ENCODE results near the gene EVPL. TPM values are rescaled to one million over a fixed set of nuclear protein-coding genes. Genes with fewer than 3 reads are reported as not detected.
A peak's percentile ranks its signal among the peaks of the same experiment; 100 is the strongest.

The EVPL gene
- total RNA-seq, 6 experiments from 2014 or later, result 0.62 TPM; not detected in 5

DNA sequence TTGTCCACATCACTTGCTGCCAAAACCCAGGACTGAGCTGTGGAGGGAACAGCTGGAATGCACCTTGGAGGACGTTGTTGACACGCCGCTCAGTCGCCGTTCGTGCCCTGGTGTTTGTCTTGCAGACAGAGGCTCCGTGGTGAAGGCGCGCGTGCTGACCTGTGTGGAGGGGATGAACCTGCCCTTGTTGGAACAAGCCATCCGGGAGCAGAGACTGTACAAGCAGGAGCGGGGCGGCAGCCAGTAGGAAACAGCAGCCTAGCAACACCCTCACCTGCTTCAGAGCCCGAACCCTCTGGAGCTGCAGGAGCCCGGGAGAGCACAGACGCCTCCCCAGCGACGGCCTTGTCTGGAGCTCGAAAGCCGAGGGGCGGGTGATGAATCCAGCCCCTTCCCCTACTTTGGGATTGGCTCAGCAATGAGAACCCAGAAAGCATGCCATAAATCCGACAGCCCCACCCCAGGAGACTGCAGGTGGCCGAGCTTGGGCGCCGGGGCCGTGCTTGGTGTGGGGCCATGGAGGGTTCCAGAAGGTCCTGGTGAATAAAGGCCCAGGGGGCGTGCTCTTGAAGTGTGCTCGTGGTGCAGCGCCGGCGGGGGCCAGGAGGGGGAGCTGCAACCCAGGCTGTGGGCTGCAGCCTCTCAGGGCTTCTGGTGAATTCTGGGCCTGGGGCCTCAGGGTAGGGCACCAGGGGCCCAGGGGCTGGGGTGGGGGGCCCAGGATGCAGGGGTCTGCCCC, 26.9 kb downstream of the EVPL start:
- Histone ChIP-seq H3K36me3 (no peaks in the 10 kb centered on the region), H3K27ac (peak overlapping the region in 2 of 3 donors; percentile 14 to 68), H3K4me1 (peaks cover 0 to 74% (median 39%) of the 10 kb centered on the region in 4 donors), H3K4me3 (no peak overlapping the region), H3K9me3 (no peaks in the 10 kb centered on the region), H3K27me3 (no peaks in the 10 kb centered on the region)
- DNase-seq (peak; percentile 49 to 77 (median 75)), ATAC-seq (peak; percentile 17 to 35 (median 27))
- intact Hi-C loops (cut with DNase I), result no loop called here
- no peak for TF ChIP-seq POLR2A (IDR thresholded peaks at IDR 0.05)
- TF ChIP-seq, protein P1, sequence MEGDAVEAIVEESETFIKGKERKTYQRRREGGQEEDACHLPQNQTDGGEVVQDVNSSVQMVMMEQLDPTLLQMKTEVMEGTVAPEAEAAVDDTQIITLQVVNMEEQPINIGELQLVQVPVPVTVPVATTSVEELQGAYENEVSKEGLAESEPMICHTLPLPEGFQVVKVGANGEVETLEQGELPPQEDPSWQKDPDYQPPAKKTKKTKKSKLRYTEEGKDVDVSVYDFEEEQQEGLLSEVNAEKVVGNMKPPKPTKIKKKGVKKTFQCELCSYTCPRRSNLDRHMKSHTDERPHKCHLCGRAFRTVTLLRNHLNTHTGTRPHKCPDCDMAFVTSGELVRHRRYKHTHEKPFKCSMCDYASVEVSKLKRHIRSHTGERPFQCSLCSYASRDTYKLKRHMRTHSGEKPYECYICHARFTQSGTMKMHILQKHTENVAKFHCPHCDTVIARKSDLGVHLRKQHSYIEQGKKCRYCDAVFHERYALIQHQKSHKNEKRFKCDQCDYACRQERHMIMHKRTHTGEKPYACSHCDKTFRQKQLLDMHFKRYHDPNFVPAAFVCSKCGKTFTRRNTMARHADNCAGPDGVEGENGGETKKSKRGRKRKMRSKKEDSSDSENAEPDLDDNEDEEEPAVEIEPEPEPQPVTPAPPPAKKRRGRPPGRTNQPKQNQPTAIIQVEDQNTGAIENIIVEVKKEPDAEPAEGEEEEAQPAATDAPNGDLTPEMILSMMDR (IDR thresholded peaks at IDR 0.05), result peak; percentile 47 to 67 (median 64)
- no CpG with 5 or more reads among the region's 31 CpGs for WGBS (ENCODE audit: insufficient coverage, low coverage, low lambda C conversion rate, missing lambda C conversion rate)

DNA sequence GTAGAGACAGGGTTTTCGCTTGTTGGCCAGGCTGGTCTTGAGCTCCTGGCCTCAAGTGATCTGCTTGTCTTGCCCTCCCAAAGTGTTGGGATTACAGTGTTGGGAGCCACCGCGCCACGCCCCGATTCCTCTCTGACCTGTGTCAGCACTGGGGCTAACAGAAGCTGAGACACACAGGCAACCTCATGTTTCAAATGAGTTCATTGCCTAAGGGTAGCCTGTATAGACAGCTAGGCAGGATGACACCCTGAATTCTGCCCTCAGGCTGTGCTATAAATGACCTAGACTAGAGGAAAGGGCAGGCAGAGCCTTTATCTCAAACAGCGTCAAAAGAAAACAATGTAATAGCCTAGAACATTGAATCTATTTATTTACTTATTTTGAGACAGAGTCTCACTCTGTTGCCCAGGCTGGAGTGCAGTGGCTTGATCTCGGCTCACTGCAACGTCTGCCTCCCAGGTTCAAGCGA, 28.7 kb downstream of the EVPL start:
- intact Hi-C loops (cut with DNase I), result no loop called here
- Histone ChIP-seq H3K9me3 (no peaks in the 10 kb centered on the region), H3K4me3 (no peak overlapping the region), H3K27ac (peak overlapping the region; percentile 81 to 83 (median 83)), H3K36me3 (no peaks in the 10 kb centered on the region), H3K27me3 (no peaks in the 10 kb centered on the region), H3K4me1 (peaks cover 0 to 78% (median 40%) of the 10 kb centered on the region in 4 donors)
- peak; percentile 36 for TF ChIP-seq POLR2A (IDR thresholded peaks at IDR 0.05)
- TF ChIP-seq, protein P1 (IDR thresholded peaks at IDR 0.05), result no peak
- DNase-seq, result peak in 1 of 3 donors; percentile 31
- peak; percentile 33 to 55 (median 44) for ATAC-seq
- 24% methylated on average over 4 of the region's 9 CpGs for WGBS (ENCODE audit: insufficient coverage, low coverage, low lambda C conversion rate, missing lambda C conversion rate)

DNA sequence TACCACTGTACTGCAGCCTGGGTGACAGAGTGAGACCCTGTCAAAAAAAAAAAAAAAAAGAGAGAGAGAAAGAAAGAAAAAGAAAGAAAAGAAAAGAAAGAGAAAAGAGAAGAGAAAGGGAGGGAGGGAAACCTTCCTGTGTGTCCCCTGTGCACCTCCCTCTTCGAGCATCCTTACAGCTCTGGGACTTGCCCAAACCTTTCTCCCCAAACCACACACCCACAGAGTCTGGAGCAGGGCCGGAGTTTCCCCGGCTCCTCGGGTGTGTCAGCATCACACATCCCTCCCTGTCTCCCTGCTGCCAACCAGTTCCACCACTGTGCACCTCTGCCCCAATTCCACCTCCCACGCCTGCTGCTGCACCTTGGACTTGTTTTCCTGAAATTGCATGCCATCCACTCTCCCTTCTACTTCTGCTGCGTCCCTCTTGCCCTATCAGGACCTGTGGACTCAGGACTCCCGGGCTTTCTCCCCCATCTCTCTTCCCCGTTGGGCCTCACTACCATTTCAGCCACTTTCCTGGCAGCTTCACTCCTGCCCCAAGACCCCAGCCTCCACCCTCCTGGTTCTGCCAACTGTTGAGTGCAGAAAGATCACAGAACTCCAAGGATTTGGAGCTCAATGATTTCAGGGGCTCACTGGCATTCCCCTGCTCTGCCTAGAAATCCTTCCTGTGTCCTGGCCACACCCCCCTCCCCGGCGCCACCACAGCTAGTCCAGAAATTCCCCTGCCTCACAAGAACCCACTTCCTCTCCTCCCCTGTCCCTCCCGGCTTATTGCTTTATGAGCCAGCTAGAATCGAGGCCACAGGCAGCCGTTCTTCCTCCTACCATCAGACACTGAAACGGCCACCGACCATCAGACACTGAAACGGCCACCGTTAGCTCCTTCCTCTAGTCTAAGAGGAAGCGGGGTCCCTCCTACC, 30.2 kb downstream of the EVPL start:
- H3K9me3 ChIP-seq, result no peaks in the 10 kb centered on the region
- H3K27me3 ChIP-seq, result no peaks in the 10 kb centered on the region
- peak overlapping the region; percentile 81 to 83 (median 83) for H3K27ac ChIP-seq
- no peaks in the 10 kb centered on the region for H3K36me3 ChIP-seq
- no peak overlapping the region for H3K4me3 ChIP-seq
- DNase-seq (peak; percentile 80 to 90 (median 88)), ATAC-seq (peak; percentile 62 to 73 (median 67))
- WGBS (ENCODE audit: insufficient coverage, low coverage, low lambda C conversion rate, missing lambda C conversion rate), result 18% methylated on average over 13 of the region's 18 CpGs
- TF ChIP-seq POLR2A (IDR thresholded peaks at IDR 0.05), result peak; percentile 40
- TF ChIP-seq, protein P1 (IDR thresholded peaks at IDR 0.05), result no peak
- H3K4me1 ChIP-seq, result peaks cover 0 to 76% (median 39%) of the 10 kb centered on the region in 4 donors
- intact Hi-C loops (cut with DNase I), result no loop called here

DNA sequence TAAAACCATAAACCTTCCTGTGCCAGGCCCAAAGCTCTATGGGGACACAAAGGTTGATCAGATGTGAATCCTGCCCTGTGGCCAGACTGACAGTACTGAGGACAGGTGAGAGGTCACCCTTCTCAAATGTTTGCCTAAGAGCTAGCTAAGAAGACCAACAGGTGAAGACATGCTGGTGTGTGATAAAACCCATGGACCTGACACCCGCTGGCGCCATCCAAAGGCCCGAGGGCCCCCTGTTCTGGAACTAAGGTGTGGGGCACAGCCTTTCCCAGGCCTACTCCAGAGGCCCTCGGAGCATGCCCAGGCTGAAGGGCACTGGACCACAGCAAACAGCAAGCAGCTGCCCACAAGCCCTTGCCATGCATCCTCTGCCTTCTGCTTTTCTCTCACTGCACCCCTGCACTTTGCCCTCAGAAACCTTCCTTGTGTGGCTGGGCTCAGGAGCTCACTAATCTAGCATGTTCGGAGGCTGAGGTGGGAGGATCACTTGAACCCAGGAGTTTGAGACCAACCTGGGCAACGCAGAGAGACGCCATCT, 31.7 kb downstream of the EVPL start:
- peak in 1 of 3 donors; percentile 57 for DNase-seq
- peaks cover 0 to 73% (median 37%) of the 10 kb centered on the region in 4 donors for H3K4me1 ChIP-seq
- WGBS (ENCODE audit: insufficient coverage, low coverage, low lambda C conversion rate, missing lambda C conversion rate), result 86% methylated on average over 2 of the region's 7 CpGs

More for the DNA sequence above, 31.7 kb downstream of the EVPL start:
- ATAC-seq, result peak; percentile 11 to 48 (median 36)
- intact Hi-C loops (cut with DNase I), result no loop called here
- TF ChIP-seq, protein P1 (IDR thresholded peaks at IDR 0.05), result no peak
- no peak for TF ChIP-seq POLR2A (IDR thresholded peaks at IDR 0.05)
- Histone ChIP-seq H3K9me3 (no peaks in the 10 kb centered on the region), H3K4me3 (no peak overlapping the region), H3K36me3 (no peaks in the 10 kb centered on the region), H3K27me3 (no peaks in the 10 kb centered on the region), H3K27ac (peak overlapping the region; percentile 43 to 81 (median 58))

Measured in right lobe of liver (tissue), 6 donors.